Activated T-helper 2 cell treated with anti-CD3 and anti-CD28 coated beads, Interferon-gamma antibody, Interleukin-2, Interleukin-4, amounts not matched to agents 10 μg/mL and 5 μg/mL and 100 μg/mL, durations not matched to agents 14 hours and 24 hours and 36 hours (primary cell): ENCODE measurements around the gene CREB3L2. TPM values are rescaled to one million over a fixed set of nuclear protein-coding genes. Genes with fewer than 3 reads are reported as not detected.

ENCODE experiments used
- DNase-seq: peaks from one replicate; pipeline ENCODE4 v3.0.0; 2021; ENCODE audit warnings: low spot score
- H3K27ac Mint-ChIP-seq: one replicate; pipeline ENCODE4 v1.8.0; 2021; ENCODE audit warnings: mixed read lengths
- H3K27me3 Mint-ChIP-seq: one replicate; pipeline ENCODE4 v1.8.0; 2021; ENCODE audit warnings: low read depth, mixed read lengths
- H3K36me3 Mint-ChIP-seq: one replicate; pipeline ENCODE4 v1.8.0; 2021; ENCODE audit warnings: low read depth, mixed read lengths
- H3K4me1 Mint-ChIP-seq: one replicate; pipeline ENCODE4 v1.8.0; 2021; ENCODE audit warnings: low read depth, mixed read lengths
- H3K4me3 Mint-ChIP-seq: one replicate; pipeline ENCODE4 v1.8.0; 2021; ENCODE audit warnings: low read depth, mild to moderate bottlenecking, moderate library complexity, mixed read lengths
- H3K9me3 Mint-ChIP-seq: one replicate; pipeline ENCODE4 v1.8.0; 2021; ENCODE audit warnings: mixed read lengths
- intact Hi-C: fragments of 100-400 bp; cut with micrococcal nuclease; formaldehyde crosslinking; loops from one replicate; pipeline ENCODE4 v1.15.1; 2023
- total RNA-seq: library from RNA; stranded (reverse); gene quantifications from 2 replicates; pipeline ENCODE4 v1.2.3, GENCODE V29; 2022

Gene CREB3L2
- total RNA-seq, 1 donor from 2014 or later: 58.6 TPM

GRCh38 chr7:138006106-138006505 lies 4.2 kb upstream of the CREB3L2 start:
- Mint-ChIP-seq H3K9me3 (no peaks in the 10 kb centered on the region), H3K36me3 (peaks cover 4% of the 10 kb centered on the region), H3K4me3 (no peak overlapping the region), H3K27me3 (peaks cover 2% of the 10 kb centered on the region), H3K27ac (no peak overlapping the region), H3K4me1 (peaks cover 12% of the 10 kb centered on the region)
- DNase-seq: no peak
- intact Hi-C loops: loop anchor here (10.0 kb wide), 1 partner anchor 749 kb away; no protein-coding TSS in a partner anchor

- Mint-ChIP-seq H3K4me1 (peaks cover 21% of the 10 kb centered on the region), H3K9me3 (no peaks in the 10 kb centered on the region), H3K27ac (no peak overlapping the region), H3K27me3 (peaks cover 2% of the 10 kb centered on the region), H3K4me3 (no peak overlapping the region), H3K36me3 (peaks cover 6% of the 10 kb centered on the region)
- no peak for DNase-seq
- intact Hi-C loops: loop anchor here (5.0 to 10.0 kb wide), 2 partner anchors 750 to 872 kb away; no protein-coding TSS in a partner anchor
These were observed 3.0 kb upstream of the CREB3L2 start for GRCh38 chr7:138004936-138005335.

GRCh38 chr7:138004046-138004445 lies 2.2 kb upstream of the CREB3L2 start:
- H3K4me3 Mint-ChIP-seq: no peak overlapping the region
- no peak overlapping the region for H3K27ac Mint-ChIP-seq
- no peak for DNase-seq
- H3K4me1 Mint-ChIP-seq: peaks cover 30% of the 10 kb centered on the region
- intact Hi-C loops: loop anchor here (5.0 to 10.0 kb wide), 2 partner anchors 751 to 873 kb away; no protein-coding TSS in a partner anchor
- H3K36me3 Mint-ChIP-seq: peaks cover 14% of the 10 kb centered on the region
- no peaks in the 10 kb centered on the region for H3K9me3 Mint-ChIP-seq
- H3K27me3 Mint-ChIP-seq: no peaks in the 10 kb centered on the region

GRCh38 chr7:138002828-138003189 lies 923 bp upstream of the CREB3L2 start:
- Mint-ChIP-seq H3K4me1 (peaks cover 36% of the 10 kb centered on the region), H3K4me3 (peak overlapping the region; percentile 96)

GRCh38 chr7:138002096-138002827 lies 376 bp upstream of the CREB3L2 start:
- peak overlapping the region; percentile 96 for H3K4me3 Mint-ChIP-seq
- no peaks in the 10 kb centered on the region for H3K27me3 Mint-ChIP-seq
- H3K27ac Mint-ChIP-seq: peak overlapping the region; percentile 93
- H3K4me1 Mint-ChIP-seq: peaks cover 36% of the 10 kb centered on the region
- H3K9me3 Mint-ChIP-seq: no peaks in the 10 kb centered on the region
- DNase-seq: peak; percentile 98
- intact Hi-C loops: loop anchor here (1.0 to 10.0 kb wide), 7 partner anchors 9 to 875 kb away; partner anchors contain the start of gene TRIM24
- H3K36me3 Mint-ChIP-seq: peaks cover 25% of the 10 kb centered on the region

More at GRCh38 chr7:138002828-138003189, 923 bp upstream of the CREB3L2 start:
- Mint-ChIP-seq H3K27me3 (no peaks in the 10 kb centered on the region), H3K36me3 (peaks cover 25% of the 10 kb centered on the region), H3K27ac (no peak overlapping the region), H3K9me3 (no peaks in the 10 kb centered on the region)
- no peak for DNase-seq
- intact Hi-C loops: loop anchor here (1.0 to 10.0 kb wide), 7 partner anchors 10 to 874 kb away; partner anchors contain the start of gene TRIM24

- peak overlapping the region; percentile 96 for H3K4me3 Mint-ChIP-seq
- no peaks in the 10 kb centered on the region for H3K9me3 Mint-ChIP-seq
- peaks cover 51% of the 10 kb centered on the region for H3K4me1 Mint-ChIP-seq
- intact Hi-C loops: loop anchor here (5.0 to 10.0 kb wide), 2 partner anchors 755 to 877 kb away; no protein-coding TSS in a partner anchor
- H3K36me3 Mint-ChIP-seq: peaks cover 41% of the 10 kb centered on the region
- peak overlapping the region; percentile 93 for H3K27ac Mint-ChIP-seq
- no peaks in the 10 kb centered on the region for H3K27me3 Mint-ChIP-seq
- no peak for DNase-seq
These were observed 1.7 kb downstream of the CREB3L2 start for GRCh38 chr7:138000081-138000701.

- no peaks in the 10 kb centered on the region for H3K9me3 Mint-ChIP-seq
- peak overlapping the region; percentile 96 for H3K4me3 Mint-ChIP-seq
- no peak overlapping the region for H3K27ac Mint-ChIP-seq
- DNase-seq: no peak
- intact Hi-C loops: loop anchor here (5.0 to 10.0 kb wide), 2 partner anchors 755 to 878 kb away; no protein-coding TSS in a partner anchor
- H3K27me3 Mint-ChIP-seq: no peaks in the 10 kb centered on the region
- H3K36me3 Mint-ChIP-seq: peaks cover 41% of the 10 kb centered on the region
- peaks cover 51% of the 10 kb centered on the region for H3K4me1 Mint-ChIP-seq
These were observed 2.3 kb downstream of the CREB3L2 start for GRCh38 chr7:137999496-138000080.

GRCh38 chr7:137998250-137998649 lies 3.6 kb downstream of the CREB3L2 start:
- H3K36me3 Mint-ChIP-seq: peaks cover 47% of the 10 kb centered on the region
- H3K4me3 Mint-ChIP-seq: no peak overlapping the region
- no peaks in the 10 kb centered on the region for H3K27me3 Mint-ChIP-seq
- intact Hi-C loops: no loop called here
- H3K4me1 Mint-ChIP-seq: peaks cover 55% of the 10 kb centered on the region
- no peak for DNase-seq
- no peak overlapping the region for H3K27ac Mint-ChIP-seq
- H3K9me3 Mint-ChIP-seq: no peaks in the 10 kb centered on the region

GRCh38 chr7:137996871-137997270 lies 5.0 kb downstream of the CREB3L2 start:
- Mint-ChIP-seq H3K4me1 (peaks cover 63% of the 10 kb centered on the region), H3K36me3 (peaks cover 61% of the 10 kb centered on the region), H3K4me3 (peak overlapping the region; percentile 5), H3K27me3 (no peaks in the 10 kb centered on the region), H3K9me3 (no peaks in the 10 kb centered on the region), H3K27ac (no peak overlapping the region)
- DNase-seq: no peak
- intact Hi-C loops: no loop called here

GRCh38 chr7:137996386-137996851 lies 5.5 kb downstream of the CREB3L2 start:
- peaks cover 63% of the 10 kb centered on the region for H3K4me1 Mint-ChIP-seq
- intact Hi-C loops: no loop called here
- H3K27ac Mint-ChIP-seq: peak overlapping the region; percentile 2
- no peak overlapping the region for H3K4me3 Mint-ChIP-seq
- H3K36me3 Mint-ChIP-seq: peaks cover 61% of the 10 kb centered on the region
- no peak for DNase-seq
- no peaks in the 10 kb centered on the region for H3K27me3 Mint-ChIP-seq
- H3K9me3 Mint-ChIP-seq: no peaks in the 10 kb centered on the region

- Mint-ChIP-seq H3K27ac (no peak overlapping the region), H3K4me1 (peaks cover 46% of the 10 kb centered on the region), H3K9me3 (no peaks in the 10 kb centered on the region), H3K36me3 (peaks cover 50% of the 10 kb centered on the region), H3K4me3 (no peak overlapping the region), H3K27me3 (no peaks in the 10 kb centered on the region)
- DNase-seq: no peak
- intact Hi-C loops: loop anchor here (5.0 kb wide), 1 partner anchor 57 kb away; no protein-coding TSS in a partner anchor
These were observed 7.7 kb downstream of the CREB3L2 start for GRCh38 chr7:137994216-137994615.

GRCh38 chr7:137993395-137993743 lies 8.5 kb downstream of the CREB3L2 start:
- peaks cover 43% of the 10 kb centered on the region for H3K36me3 Mint-ChIP-seq
- no peaks in the 10 kb centered on the region for H3K9me3 Mint-ChIP-seq
- peak overlapping the region; percentile 23 for H3K27ac Mint-ChIP-seq
- intact Hi-C loops: loop anchor here (1.0 to 5.0 kb wide), 2 partner anchors 9 to 56 kb away; partner anchors contain the start of gene CREB3L2
- no peak overlapping the region for H3K4me3 Mint-ChIP-seq
- H3K27me3 Mint-ChIP-seq: no peaks in the 10 kb centered on the region
- no peak for DNase-seq
- peaks cover 39% of the 10 kb centered on the region for H3K4me1 Mint-ChIP-seq
